ENCODE results near the gene RNF130.

DNA sequence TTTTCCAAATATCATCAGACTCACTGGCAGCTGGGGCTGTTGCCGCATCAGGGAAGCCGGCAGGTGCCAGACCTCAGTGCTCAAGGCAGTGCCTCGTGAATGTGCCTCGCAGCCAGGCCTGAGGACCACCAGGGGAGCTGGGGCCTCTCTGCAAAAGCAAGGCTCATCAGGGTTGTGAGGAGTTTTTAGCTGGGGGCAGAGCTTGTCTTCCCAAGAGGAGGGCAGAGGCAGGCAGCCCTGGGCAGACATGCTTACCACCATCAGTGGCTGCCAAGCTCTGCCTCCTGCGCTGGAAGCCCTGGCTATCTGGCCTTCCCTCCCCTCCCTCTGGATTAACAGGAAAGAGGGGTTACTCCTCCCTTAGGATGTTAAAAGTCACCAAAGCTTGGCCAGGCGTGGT lies 155.0 kb downstream of the RNF130 start:
- TF ChIP-seq, protein P1, sequence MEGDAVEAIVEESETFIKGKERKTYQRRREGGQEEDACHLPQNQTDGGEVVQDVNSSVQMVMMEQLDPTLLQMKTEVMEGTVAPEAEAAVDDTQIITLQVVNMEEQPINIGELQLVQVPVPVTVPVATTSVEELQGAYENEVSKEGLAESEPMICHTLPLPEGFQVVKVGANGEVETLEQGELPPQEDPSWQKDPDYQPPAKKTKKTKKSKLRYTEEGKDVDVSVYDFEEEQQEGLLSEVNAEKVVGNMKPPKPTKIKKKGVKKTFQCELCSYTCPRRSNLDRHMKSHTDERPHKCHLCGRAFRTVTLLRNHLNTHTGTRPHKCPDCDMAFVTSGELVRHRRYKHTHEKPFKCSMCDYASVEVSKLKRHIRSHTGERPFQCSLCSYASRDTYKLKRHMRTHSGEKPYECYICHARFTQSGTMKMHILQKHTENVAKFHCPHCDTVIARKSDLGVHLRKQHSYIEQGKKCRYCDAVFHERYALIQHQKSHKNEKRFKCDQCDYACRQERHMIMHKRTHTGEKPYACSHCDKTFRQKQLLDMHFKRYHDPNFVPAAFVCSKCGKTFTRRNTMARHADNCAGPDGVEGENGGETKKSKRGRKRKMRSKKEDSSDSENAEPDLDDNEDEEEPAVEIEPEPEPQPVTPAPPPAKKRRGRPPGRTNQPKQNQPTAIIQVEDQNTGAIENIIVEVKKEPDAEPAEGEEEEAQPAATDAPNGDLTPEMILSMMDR (IDR thresholded peaks at IDR 0.05), result no peak
- TF ChIP-seq EP300 (IDR thresholded peaks at IDR 0.05), result no peak
